ENCODE data around the gene TMEM108.

Gene TMEM108

DNA sequence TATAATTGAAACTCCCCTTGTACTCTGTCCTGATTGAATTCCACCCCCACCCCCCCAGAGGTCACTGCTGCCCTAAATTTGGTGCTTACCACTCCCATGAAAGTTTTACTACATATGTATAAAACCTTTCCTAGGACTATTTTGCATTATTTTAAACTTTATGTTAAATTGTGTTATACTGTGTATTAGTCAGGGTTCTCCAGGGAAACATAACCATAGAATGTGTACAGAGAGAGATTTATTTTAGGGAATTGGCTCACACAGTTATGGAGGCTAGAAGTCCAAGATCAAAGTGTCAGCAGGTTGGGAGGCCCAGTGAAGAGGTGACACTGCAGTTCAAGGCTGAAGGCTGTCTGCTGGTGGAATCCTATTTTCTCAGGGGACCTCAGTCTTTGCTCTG, 390.9 kb downstream of the TMEM108 start:
- no peak for DNase-seq

DNA sequence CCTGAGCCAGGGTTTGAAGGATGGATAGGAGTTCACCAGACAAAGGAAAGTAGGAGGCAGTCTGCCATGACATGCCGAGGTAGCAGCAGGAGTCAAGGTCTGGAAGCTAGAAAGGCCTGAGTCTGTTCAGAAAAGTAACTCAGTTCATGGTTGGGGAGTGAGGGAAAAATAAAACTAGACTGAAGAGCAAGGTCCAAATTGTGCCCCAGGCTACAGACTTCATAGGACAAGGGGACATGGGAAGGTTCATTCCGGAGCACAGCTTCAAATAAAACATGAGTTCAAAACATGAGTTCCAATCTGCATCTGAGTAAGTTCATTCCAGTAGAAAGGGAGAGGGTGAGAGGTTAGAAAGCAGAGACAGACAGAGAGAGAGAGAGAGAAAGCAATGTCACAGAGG, 401.4 kb downstream of the TMEM108 start:
- no peak for DNase-seq

DNA sequence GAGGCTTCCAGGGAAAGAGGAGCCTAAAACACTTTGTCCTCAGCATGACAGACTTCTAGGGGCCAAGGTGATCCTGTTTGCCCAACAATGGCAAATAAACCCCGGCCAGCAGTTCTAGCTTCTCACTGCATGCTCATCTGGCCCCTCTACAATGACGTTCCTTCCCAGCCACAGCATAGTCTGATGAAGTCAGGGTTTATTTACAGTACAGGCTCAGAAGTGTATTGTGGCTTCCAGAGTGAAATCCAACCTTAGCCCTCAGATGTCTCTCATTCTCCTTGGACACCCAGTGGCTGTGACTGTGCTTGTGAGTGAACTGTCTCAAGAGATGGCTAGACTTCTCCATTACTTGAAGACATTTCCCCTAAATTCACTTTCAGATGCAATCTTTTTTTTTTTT, 402.5 kb downstream of the TMEM108 start:
- no peak for DNase-seq

DNA sequence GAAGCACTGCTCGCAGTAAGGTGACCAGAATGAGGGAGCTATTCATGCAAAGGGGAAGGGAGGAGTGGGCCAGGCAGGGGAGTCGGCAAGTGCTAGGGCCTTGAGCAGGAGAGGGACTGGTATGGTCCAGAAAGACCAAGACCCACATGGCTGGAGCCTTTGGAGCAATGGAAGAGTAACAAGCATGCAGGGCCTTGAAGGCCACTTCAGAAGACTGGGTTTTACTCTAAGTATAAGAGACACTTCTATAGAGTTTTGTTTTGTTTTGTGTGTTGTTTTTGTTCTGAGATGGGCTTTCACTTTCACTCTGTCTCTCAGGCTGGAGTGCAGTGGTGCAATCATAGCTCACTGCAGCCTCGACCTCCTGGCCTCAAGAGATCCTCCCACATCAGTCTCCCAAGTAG, 403.7 kb downstream of the TMEM108 start:
- no peak for DNase-seq

DNA sequence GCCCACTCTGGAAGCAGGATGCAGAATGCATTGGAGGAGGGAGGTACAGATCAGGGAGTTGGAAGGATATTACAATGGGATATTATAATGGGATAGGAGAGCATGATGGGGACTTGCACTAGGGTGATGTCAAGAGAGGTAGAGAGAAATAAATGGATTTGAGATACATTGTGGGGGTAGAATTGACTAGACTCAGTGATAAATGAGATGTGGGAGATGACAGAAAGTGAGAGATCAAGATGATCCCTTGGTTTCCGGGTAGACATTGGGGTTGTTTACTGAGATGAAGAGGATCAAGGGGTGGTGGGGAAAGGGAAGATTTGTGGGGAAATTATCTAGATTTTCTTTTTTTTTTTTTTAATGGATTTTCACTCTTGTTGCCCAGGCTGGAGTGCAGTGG, 404.3 kb downstream of the TMEM108 start:
- DNase-seq = no peak

DNA sequence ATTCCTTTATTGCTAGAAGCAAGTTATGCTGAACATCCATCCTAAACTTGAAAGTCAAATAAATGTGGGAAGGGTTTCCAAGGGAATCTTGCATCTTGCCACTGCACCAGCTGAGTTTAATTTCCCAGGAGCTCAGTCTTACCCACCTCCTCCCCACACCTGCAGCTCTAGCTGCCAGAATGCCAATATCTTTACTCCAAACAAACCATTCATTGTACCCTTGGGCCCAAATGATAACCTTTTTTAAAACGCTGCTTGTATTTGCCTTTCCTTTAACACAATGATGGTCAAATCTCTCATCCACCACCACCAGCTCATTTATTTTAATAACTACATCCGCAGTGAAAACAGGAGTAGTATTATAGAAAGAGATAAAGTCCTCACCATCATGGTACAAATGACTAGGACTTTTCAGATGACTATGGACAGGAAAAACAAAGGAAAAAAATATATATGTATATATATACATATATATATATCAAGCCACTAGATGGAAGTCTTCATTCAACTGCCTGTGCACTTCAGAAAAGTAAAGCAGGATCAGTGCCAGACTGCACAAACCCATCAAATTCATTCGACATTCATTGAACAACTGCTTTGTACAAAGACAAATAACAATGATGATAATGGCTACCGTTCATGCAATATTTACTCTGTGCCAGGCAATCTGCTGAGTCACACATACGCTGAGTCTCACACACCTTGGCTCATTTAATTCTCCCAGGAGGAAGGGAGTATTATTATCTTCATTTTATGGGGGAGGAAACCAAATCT, 405.6 kb downstream of the TMEM108 start:
- DNase-seq = no peak

DNA sequence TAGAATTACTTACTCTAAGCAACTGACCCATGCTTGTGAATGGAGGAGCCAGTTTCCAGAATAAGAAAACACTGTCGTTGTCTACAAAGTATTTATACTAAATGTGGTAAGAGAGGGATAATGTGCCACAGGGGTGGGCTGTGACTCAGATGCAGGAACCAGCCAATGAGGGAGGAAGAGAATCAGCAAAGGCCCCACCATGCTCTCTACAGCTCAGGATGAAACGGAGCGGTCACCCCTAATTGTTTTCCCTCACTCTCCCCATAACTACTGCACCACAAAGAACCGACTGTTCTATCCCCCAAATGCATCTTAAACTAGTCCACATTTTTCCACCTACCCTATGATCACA, 406.2 kb downstream of the TMEM108 start:
- no peak for DNase-seq

DNA sequence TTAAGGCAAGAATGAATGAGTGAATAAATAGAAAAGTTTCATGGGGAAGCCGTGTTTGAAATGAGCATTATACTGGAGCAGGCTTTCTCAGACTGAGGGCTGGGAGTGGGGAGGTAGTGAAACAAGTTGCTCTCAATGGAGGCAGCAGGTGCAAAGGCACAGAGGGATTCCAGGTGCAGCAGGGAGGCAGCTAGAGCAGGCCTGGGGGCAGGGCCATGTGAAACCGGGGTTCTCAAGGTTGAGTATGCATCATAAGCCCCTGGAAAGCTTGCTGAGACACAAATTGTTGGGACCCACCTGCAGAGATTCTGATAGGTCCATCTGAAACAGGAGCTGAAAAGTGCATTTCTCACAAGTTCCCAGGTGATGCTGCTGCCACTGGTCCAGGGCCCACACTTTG, 406.9 kb downstream of the TMEM108 start:
- DNase-seq = no peak
